Fibroblast of villous mesenchyme (primary cell): ENCODE results near the gene RRM1. TPM values are rescaled to one million over a fixed set of nuclear protein-coding genes. Genes with fewer than 3 reads are reported as not detected.
A peak's percentile ranks its signal among the peaks of the same experiment; 100 is the strongest.
"Not testable (repeated sequence)": the region's sequence is repeated elsewhere in the genome, so short reads cannot be mapped to it uniquely, and the experiment has no call there.

Experiments used
- DNase-seq: peaks from one replicate; pipeline ENCODE4 v3.0.0-alpha.2; 2010; ENCODE audit warnings: low read depth
- H3K4me3 ChIP-seq: 2 replicates; pipeline ENCODE4 v1.5.1; 2011; ENCODE audit warnings: low read depth, mild to moderate bottlenecking, low read length
- CTCF ChIP-seq: IDR thresholded peaks from 2 replicates; pipeline ENCODE4 v1.5.1; 2012; ENCODE audit warnings: low read depth, mild to moderate bottlenecking, low read length; ENCODE audit not compliant: insufficient read depth
- total RNA-seq: library from RNA; depleted of rRNA; stranded (reverse); fragments of >200 nt; gene quantifications from 2 replicates; pipeline ENCODE4 v1.2.3, GENCODE V29; 2012

The RRM1 gene
- total RNA-seq: 87.9 and 128 TPM in 2 replicates

- peak; percentile 97 for DNase-seq
- TF ChIP-seq CTCF: no peak
- peak within 1 kb of the TSS; percentile 92 for H3K4me3 ChIP-seq
These were observed at the start of gene RRM1 for GRCh38 chr11:4094348-4095291. TSS of gene RRM1 (plus strand) at chr11:4094799. CDS start at chr11:4095013, 214 bp downstream.

- DNase-seq: no peak
- H3K4me3 ChIP-seq: no peak overlapping the region
- no peak for TF ChIP-seq CTCF
These were observed 49.5 kb upstream of the RRM1 start for GRCh38 chr11:4044976-4045646.

- no peak overlapping the region for H3K4me3 ChIP-seq
- no peak for DNase-seq
- no peak for TF ChIP-seq CTCF
These were observed 46.3 kb upstream of the RRM1 start for GRCh38 chr11:4048340-4048739.

- H3K4me3 ChIP-seq: no peak overlapping the region
- no peak for TF ChIP-seq CTCF
- DNase-seq: peak; percentile 57
These were observed 45.6 kb upstream of the RRM1 start for GRCh38 chr11:4049006-4049405.

GRCh38 chr11:4050138-4050537, 44.5 kb upstream of the RRM1 start:
- DNase-seq: no peak
- no peak overlapping the region for H3K4me3 ChIP-seq
- TF ChIP-seq CTCF: no peak

- not testable (repeated sequence) for H3K4me3 ChIP-seq, DNase-seq
These were observed 41.4 kb upstream of the RRM1 start for GRCh38 chr11:4053200-4053599.

GRCh38 chr11:4054643-4055042, 40.0 kb upstream of the RRM1 start:
- no peak for DNase-seq
- H3K4me3 ChIP-seq: no peak overlapping the region

More at GRCh38 chr11:4054643-4055042, 40.0 kb upstream of the RRM1 start:
- TF ChIP-seq CTCF: no peak
